HepG2 (cell line): Measurements from ENCODE around the gene TRAPPC12. TPM values are rescaled to one million over a fixed set of nuclear protein-coding genes. Genes with fewer than 3 reads are reported as not detected.

ENCODE experiments used
- ARID5B ChIP-seq: IDR thresholded peaks from 2 replicates; pipeline ENCODE4 v1.4.0; 2020; ENCODE audit warnings: mild to moderate bottlenecking, missing genetic modification reagents
- CBX5 ChIP-seq: sonication (generic); formaldehyde crosslinking; IDR thresholded peaks from 2 replicates; pipeline ENCODE4 v1.4.0; 2020; ENCODE audit warnings: missing genetic modification reagents, borderline replicate concordance
- CEBPZ ChIP-seq: IDR thresholded peaks from 2 replicates; pipeline ENCODE4 v1.6.1; 2012; ENCODE audit warnings: low read length, improper control_type of control experiment
- ELF1 ChIP-seq: sonication (generic); formaldehyde crosslinking; IDR thresholded peaks from 2 replicates; pipeline ENCODE4 v1.4.0; 2020; ENCODE audit warnings: missing genetic modification reagents
- FOSL2 ChIP-seq: sonication (generic); formaldehyde crosslinking; IDR thresholded peaks from 2 replicates; pipeline ENCODE4 v1.4.0; 2020; ENCODE audit warnings: missing genetic modification reagents
- HES4 ChIP-seq: sonication (generic); formaldehyde crosslinking; IDR thresholded peaks from 2 replicates; pipeline ENCODE4 v1.9.0; 2021; ENCODE audit warnings: mild to moderate bottlenecking, missing genetic modification reagents, borderline replicate concordance
- IRF2 ChIP-seq: IDR thresholded peaks from 2 replicates; pipeline ENCODE4 v1.6.1; 2018; ENCODE audit warnings: missing genetic modification reagents, missing compliant biosample characterization
- MED13 ChIP-seq: sonication (generic); formaldehyde crosslinking; IDR thresholded peaks from 2 replicates; pipeline ENCODE4 v1.5.0; 2020; ENCODE audit warnings: missing genetic modification reagents
- MTF1 ChIP-seq: sonication (generic); formaldehyde crosslinking; IDR thresholded peaks from 2 replicates; pipeline ENCODE4 v1.5.0; 2020; ENCODE audit warnings: missing genetic modification reagents
- NFATC3 ChIP-seq: sonication (generic); formaldehyde crosslinking; IDR thresholded peaks from 2 replicates; pipeline ENCODE4 v1.5.1; 2020; ENCODE audit warnings: mild to moderate bottlenecking, missing genetic modification reagents
- NR2F6 ChIP-seq, 2 experiments: IDR thresholded peaks; 2 replicates each; pipeline ENCODE4 v1.6.1; 2016; ENCODE audit warnings: antibody characterized with exemption in 1 of 2, mild to moderate bottlenecking in 1 of 2
- TRIM24 ChIP-seq: sonication (generic); formaldehyde crosslinking; IDR thresholded peaks from 2 replicates; pipeline ENCODE4 v1.8.0; 2022; ENCODE audit warnings: mild to moderate bottlenecking, missing genetic modification reagents
- polyA plus RNA-seq, 8 experiments: library from polyadenylated mRNA; depleted of rRNA in 3 of 8; stranded (reverse) in 7 of 8; unstranded in 1 of 8; fragments of >200 nt; fragmentation: Illumina TruSeq in 4 of 8; extraction: Trizol in 4 of 8; gene quantifications; 2 replicates each; pipeline versions ENCODE4 v1.2.1 to v1.2.3, GENCODE V29; 2011 to 2016; ENCODE audit warnings: low read depth in 4 of 8, missing spikeins in 1 of 8, mixed read lengths in 1 of 8; ENCODE audit not compliant: insufficient read depth in 1 of 8
- total RNA-seq, 5 experiments: library from RNA; depleted of rRNA; stranded (reverse); fragments of >200 nt; fragmentation: Illumina TruSeq; extraction: Trizol; gene quantifications; 2 replicates each; pipeline ENCODE4 v1.2.3, GENCODE V29; 2016; ENCODE audit warnings: low read depth in 1 of 5
- TF ChIP-seq, protein P1 (sequence below): sonication (generic); formaldehyde crosslinking; IDR thresholded peaks from 2 replicates; pipeline ENCODE4 v1.5.0; 2020; ENCODE audit warnings: missing genetic modification reagents
- TF ChIP-seq, protein P2 (sequence below): sonication (generic); formaldehyde crosslinking; IDR thresholded peaks from 2 replicates; pipeline ENCODE4 v1.4.0; 2020; ENCODE audit warnings: missing genetic modification reagents
- TF ChIP-seq, protein P3 (sequence below): IDR thresholded peaks from 2 replicates; pipeline ENCODE4 v1.6.1; 2016; ENCODE audit warnings: low read depth, missing genetic modification reagents, missing compliant biosample characterization

The TRAPPC12 gene
- total and polyA plus RNA-seq, 2 of the 13 experiments (the other 11 are each of a cell fraction or from before 2014, with no cell fraction given) = 46.4 to 97.7 TPM

DNA sequence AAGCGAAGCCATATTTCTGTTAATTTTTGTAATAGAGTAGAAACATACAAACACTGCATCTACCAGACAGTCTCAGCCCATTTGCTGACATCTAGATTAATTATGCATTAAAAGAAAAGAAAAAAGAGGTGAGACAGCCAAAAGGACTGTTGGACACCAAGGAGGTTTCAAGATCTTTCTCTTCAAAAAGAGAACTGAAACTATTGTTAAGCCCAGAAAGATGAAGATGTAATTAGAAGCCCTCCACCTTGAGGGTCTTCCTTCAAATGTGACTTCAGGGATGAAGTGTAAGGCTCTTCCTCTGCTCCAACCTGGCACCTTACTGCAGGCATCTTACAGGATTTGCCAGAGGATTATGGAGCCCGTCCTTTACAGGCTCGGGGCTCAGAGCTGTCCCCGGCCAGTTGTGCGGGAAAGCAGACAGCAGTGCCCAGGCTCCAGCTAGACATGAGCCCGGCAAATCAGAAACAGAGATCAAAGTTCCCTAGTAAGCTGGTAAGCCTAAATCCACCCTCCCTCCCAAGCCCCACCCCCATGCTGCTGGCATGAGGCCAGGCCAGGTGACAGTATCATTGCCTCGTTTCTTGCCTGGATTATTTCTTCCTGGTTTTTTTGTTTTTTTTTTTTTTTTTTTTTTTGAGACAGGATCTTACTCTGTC is 101.0 kb downstream of the TRAPPC12 start (continued):
- TF ChIP-seq MED13 (CRISPR knock-in tag) (no peak), TRIM24 (CRISPR knock-in tag) (no peak), IRF2 (CRISPR knock-in tag) (0 out of 2 replicates have a peak, but pooled peaks have one; percentile 42), MTF1 (CRISPR knock-in tag) (no peak), FOSL2 (CRISPR knock-in tag) (peak; percentile 24; the same call in 1 of the 2 replicates), CBX5 (CRISPR knock-in tag) (0 out of 2 replicates have a peak, but pooled peaks have one; percentile 19), HES4 (CRISPR knock-in tag) (no peak), CEBPZ (no peak), NR2F6 (IDR thresholded peaks at IDR 0.05) (no peak), NR2F6 (CRISPR knock-in tag; IDR thresholded peaks at IDR 0.05) (peak; percentile 29; the same call in 1 of the 2 replicates), ELF1 (no peak), ARID5B (CRISPR knock-in tag) (peak; percentile 46; the same call in 1 of the 2 replicates), NFATC3 (CRISPR knock-in tag) (no peak)
- TF ChIP-seq, protein P1, sequence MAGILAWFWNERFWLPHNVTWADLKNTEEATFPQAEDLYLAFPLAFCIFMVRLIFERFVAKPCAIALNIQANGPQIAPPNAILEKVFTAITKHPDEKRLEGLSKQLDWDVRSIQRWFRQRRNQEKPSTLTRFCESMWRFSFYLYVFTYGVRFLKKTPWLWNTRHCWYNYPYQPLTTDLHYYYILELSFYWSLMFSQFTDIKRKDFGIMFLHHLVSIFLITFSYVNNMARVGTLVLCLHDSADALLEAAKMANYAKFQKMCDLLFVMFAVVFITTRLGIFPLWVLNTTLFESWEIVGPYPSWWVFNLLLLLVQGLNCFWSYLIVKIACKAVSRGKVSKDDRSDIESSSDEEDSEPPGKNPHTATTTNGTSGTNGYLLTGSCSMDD (CRISPR knock-in tag) = no peak
- TF ChIP-seq, protein P2, sequence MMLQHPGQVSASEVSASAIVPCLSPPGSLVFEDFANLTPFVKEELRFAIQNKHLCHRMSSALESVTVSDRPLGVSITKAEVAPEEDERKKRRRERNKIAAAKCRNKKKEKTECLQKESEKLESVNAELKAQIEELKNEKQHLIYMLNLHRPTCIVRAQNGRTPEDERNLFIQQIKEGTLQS (CRISPR knock-in tag) = no peak
- TF ChIP-seq, protein P3, sequence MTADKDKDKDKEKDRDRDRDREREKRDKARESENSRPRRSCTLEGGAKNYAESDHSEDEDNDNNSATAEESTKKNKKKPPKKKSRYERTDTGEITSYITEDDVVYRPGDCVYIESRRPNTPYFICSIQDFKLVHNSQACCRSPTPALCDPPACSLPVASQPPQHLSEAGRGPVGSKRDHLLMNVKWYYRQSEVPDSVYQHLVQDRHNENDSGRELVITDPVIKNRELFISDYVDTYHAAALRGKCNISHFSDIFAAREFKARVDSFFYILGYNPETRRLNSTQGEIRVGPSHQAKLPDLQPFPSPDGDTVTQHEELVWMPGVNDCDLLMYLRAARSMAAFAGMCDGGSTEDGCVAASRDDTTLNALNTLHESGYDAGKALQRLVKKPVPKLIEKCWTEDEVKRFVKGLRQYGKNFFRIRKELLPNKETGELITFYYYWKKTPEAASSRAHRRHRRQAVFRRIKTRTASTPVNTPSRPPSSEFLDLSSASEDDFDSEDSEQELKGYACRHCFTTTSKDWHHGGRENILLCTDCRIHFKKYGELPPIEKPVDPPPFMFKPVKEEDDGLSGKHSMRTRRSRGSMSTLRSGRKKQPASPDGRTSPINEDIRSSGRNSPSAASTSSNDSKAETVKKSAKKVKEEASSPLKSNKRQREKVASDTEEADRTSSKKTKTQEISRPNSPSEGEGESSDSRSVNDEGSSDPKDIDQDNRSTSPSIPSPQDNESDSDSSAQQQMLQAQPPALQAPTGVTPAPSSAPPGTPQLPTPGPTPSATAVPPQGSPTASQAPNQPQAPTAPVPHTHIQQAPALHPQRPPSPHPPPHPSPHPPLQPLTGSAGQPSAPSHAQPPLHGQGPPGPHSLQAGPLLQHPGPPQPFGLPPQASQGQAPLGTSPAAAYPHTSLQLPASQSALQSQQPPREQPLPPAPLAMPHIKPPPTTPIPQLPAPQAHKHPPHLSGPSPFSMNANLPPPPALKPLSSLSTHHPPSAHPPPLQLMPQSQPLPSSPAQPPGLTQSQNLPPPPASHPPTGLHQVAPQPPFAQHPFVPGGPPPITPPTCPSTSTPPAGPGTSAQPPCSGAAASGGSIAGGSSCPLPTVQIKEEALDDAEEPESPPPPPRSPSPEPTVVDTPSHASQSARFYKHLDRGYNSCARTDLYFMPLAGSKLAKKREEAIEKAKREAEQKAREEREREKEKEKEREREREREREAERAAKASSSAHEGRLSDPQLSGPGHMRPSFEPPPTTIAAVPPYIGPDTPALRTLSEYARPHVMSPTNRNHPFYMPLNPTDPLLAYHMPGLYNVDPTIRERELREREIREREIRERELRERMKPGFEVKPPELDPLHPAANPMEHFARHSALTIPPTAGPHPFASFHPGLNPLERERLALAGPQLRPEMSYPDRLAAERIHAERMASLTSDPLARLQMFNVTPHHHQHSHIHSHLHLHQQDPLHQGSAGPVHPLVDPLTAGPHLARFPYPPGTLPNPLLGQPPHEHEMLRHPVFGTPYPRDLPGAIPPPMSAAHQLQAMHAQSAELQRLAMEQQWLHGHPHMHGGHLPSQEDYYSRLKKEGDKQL = no peak
